ENCODE data around the gene SUFU. TPM values are rescaled to one million over a fixed set of nuclear protein-coding genes. Genes with fewer than 3 reads are reported as not detected.

The SUFU gene
- total and polyA plus RNA-seq, 2 of the 8 experiments (the other 6 are each of a cell fraction or from before 2014, with no cell fraction given): 7.0 to 10.8 TPM

GRCh38 chr10:102652170-102652916, 148.6 kb downstream of the SUFU start:
- Histone ChIP-seq H3K4me1 (replicated peaks in 1 of 4; ENCODE audit: control insufficient read depth in 3 of 4, insufficient read depth in 4 of 4, low read length in 3 of 4) (peaks cover 0 to 39% (median 32%) of the 10 kb centered on the region in 4 experiments; a peak in 6 of 7 replicates), H3K4ac (replicated peaks; ENCODE audit: insufficient read length, low read depth, low read length) (no peak overlapping the region), H3K9ac (replicated peaks in 1 of 4; ENCODE audit: extremely low read depth in 1 of 4, low read depth in 3 of 4, low read length in 3 of 4) (no peak overlapping the region; a peak in 1 of 7 replicates), H2BK15ac (ENCODE audit: low read length) (no peak overlapping the region), H2BK20ac (ENCODE audit: low read length) (no peak overlapping the region), H2BK120ac (replicated peaks; ENCODE audit: low read depth, low read length) (no peak overlapping the region), H3K56ac (replicated peaks; ENCODE audit: insufficient read length, low read depth, low read length) (no peak overlapping the region), H2BK5ac (ENCODE audit: low read depth, low read length) (no peak overlapping the region), H2BK12ac (ENCODE audit: low read depth, low read length) (no peak overlapping the region), H4K5ac (ENCODE audit: insufficient read length, low read depth, low read length) (no peak overlapping the region), H3K4me2 (ENCODE audit: insufficient read depth in 1 of 2, low read depth in 2 of 2, low read length in 2 of 2) (no peak overlapping the region), H3K9me3 (ENCODE audit: insufficient read depth in 2 of 2, low read depth in 1 of 2, low read length in 1 of 2) (no peaks in the 10 kb centered on the region), H2AFZ (ENCODE audit: low read length) (no peak overlapping the region), H4K8ac (ENCODE audit: extremely low read depth, insufficient read depth, low read length) (no peak overlapping the region), H3K4me3 (ENCODE audit: extremely low read depth in 1 of 4, insufficient read depth in 2 of 4, low read depth in 3 of 4, low read length in 4 of 4) (no peak overlapping the region), H2AK5ac (ENCODE audit: low read depth, low read length) (no peak overlapping the region), H3K27me3 (replicated peaks in 1 of 4; ENCODE audit: control insufficient read depth in 3 of 4, extremely low read depth in 1 of 4, insufficient read depth in 3 of 4, low read length in 3 of 4) (no peaks in the 10 kb centered on the region), H4K91ac (replicated peaks; ENCODE audit: insufficient read length, low read length) (no peak overlapping the region), H3K23me2 (ENCODE audit: low read depth, low read length) (no peaks in the 10 kb centered on the region), H3K79me2 (ENCODE audit: control insufficient read depth in 1 of 2, insufficient read depth in 2 of 2, low read length in 2 of 2) (peaks cover 0 to 62% of the 10 kb centered on the region in 2 experiments; a peak in 2 of 4 replicates), H3K23ac (ENCODE audit: insufficient read length) (no peak overlapping the region), H3K18ac (ENCODE audit: extremely low read depth, low read length) (no peak overlapping the region), H3K14ac (ENCODE audit: insufficient read length) (no peak overlapping the region), H4K20me1 (replicated peaks in 1 of 2; ENCODE audit: control insufficient read depth in 1 of 2, insufficient read depth in 2 of 2, low read length in 2 of 2) (peaks cover 11 to 24% of the 10 kb centered on the region in 2 experiments), H3K36me3 (ENCODE audit: control insufficient read depth in 2 of 4, insufficient read depth in 4 of 4, low read length in 3 of 4) (peaks cover 7 to 22% (median 11%) of the 10 kb centered on the region in 4 experiments; a peak in 5 of 8 replicates), H3K79me1 (ENCODE audit: low read depth, low read length) (peaks cover 24% of the 10 kb centered on the region), H3K27ac (ENCODE audit: low read depth, low read length) (no peak overlapping the region)
- 91% methylated on average over 12 of the region's 12 CpGs; no CpG with 5 or more reads in 1 of the 2 experiments for WGBS, 2 experiments (ENCODE audit: extremely low coverage in 1 of 2, insufficient coverage in 1 of 2, insufficient read length in 1 of 2, insufficient replicate concordance in 2 of 2, low coverage in 1 of 2, low lambda C conversion rate in 2 of 2, missing lambda C conversion rate in 1 of 2)
- POLR2A ChIA-PET (ENCODE audit: partially characterized antibody): interaction anchor here (5.1 kb wide), 1 partner anchor 8 kb away, joined by 39 read pairs; no protein-coding TSS in a partner anchor
- CTCF ChIA-PET (ENCODE audit: partially characterized antibody): interaction anchor here (1.0 to 13.0 kb wide), 7 partner anchors 10 to 37 kb away, joined by 3 to 145 read pairs (median 6); no protein-coding TSS in a partner anchor
- DNase-seq (ENCODE audit: low read depth in 1 of 2, low spot score in 2 of 2) (no peak), FAIRE-seq (no peak)
- TF ChIP-seq ATF2 (IDR thresholded peaks at IDR 0.05; ENCODE audit: low read length) (no peak), RFX5 (IDR thresholded peaks at IDR 0.05; ENCODE audit: borderline replicate concordance, low read depth, low read length) (no peak), SAP30 (IDR thresholded peaks at IDR 0.05; ENCODE audit: insufficient read depth, insufficient replicate concordance, low read length) (no peak)

Measured in H1 (cell line).